IMR-90 (cell line): ENCODE results near the gene GRIN1.

ENCODE experiments used
- BHLHE40 ChIP-seq: fragments of 150-350 bp; IDR thresholded peaks from 2 replicates; pipeline ENCODE4 v1.6.1; 2016; ENCODE audit warnings: mild to moderate bottlenecking, low read depth, low read length
- MAFK ChIP-seq: IDR thresholded peaks from 2 replicates; pipeline ENCODE4 v1.6.1; 2012; ENCODE audit warnings: low read depth, low read length, improper control_type of control experiment
- POLR2A ChIP-seq: IDR thresholded peaks from 2 replicates; pipeline ENCODE4 v1.6.1; 2012; ENCODE audit warnings: mild to moderate bottlenecking, low read depth, low read length
- TF ChIP-seq, protein P1 (sequence below): conservative IDR thresholded peaks from 2 replicates; pipeline ENCODE4 v1.5.1; 2012; ENCODE audit warnings: mild to moderate bottlenecking, low read depth, low read length, improper control_type of control experiment

DNA sequence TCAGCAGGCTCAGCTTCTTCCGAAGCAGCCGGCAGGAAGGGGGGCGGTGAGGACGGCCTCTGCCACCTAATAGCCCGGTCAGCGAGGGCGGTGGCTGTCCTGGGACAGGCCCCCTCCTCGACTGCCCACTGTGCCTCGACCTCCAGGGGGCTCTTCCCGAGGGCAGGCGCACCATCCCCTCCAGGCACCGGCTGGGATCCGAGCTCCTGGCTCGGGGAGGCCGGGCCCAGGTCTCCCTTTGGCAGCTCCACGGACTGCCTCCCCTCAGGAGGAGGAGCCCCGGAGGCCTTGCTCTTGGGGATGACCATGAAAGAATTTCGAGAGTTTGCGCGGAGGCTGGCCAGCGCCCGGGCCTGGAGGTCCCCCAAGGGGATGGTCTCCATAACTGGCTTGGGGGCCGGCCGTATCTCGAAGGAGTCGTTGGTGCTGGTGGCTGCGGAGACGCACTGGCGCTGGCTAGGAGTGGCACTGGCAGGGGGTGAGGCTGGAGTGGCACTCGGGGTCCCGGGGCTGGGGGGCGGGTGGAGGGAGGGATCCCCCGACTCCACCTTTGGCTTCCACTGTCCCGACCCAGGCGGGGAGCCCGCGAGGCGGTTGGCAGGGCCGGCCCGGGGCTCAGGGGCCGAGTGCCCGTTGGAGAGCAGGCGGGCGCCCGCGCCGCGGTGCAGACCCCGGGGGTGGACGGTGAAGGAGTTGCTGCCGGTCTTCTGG, 60.6 kb downstream of the GRIN1 start:
- TF ChIP-seq MAFK, result no peak
- TF ChIP-seq, protein P1, sequence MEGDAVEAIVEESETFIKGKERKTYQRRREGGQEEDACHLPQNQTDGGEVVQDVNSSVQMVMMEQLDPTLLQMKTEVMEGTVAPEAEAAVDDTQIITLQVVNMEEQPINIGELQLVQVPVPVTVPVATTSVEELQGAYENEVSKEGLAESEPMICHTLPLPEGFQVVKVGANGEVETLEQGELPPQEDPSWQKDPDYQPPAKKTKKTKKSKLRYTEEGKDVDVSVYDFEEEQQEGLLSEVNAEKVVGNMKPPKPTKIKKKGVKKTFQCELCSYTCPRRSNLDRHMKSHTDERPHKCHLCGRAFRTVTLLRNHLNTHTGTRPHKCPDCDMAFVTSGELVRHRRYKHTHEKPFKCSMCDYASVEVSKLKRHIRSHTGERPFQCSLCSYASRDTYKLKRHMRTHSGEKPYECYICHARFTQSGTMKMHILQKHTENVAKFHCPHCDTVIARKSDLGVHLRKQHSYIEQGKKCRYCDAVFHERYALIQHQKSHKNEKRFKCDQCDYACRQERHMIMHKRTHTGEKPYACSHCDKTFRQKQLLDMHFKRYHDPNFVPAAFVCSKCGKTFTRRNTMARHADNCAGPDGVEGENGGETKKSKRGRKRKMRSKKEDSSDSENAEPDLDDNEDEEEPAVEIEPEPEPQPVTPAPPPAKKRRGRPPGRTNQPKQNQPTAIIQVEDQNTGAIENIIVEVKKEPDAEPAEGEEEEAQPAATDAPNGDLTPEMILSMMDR, result no peak
- no peak for TF ChIP-seq BHLHE40
- no peak for TF ChIP-seq POLR2A
